Ovary (tissue), 9 donors: ENCODE data around the gene GGCX. TPM values are rescaled to one million over a fixed set of nuclear protein-coding genes. Genes with fewer than 3 reads are reported as not detected.

Source experiments
- DNase-seq, 5 donors: peaks; one replicate each; pipeline ENCODE4 v3.0.0-alpha.2; 2019 to 2020
- H3K27ac ChIP-seq, 2 donors: fragments of 200-600 bp; one replicate each; pipeline versions ENCODE4 v1.5.1 to v1.8.0; 2019 to 2022
- H3K27me3 ChIP-seq: fragments of 200-600 bp; one replicate; pipeline ENCODE4 v1.8.0; 2022
- H3K36me3 ChIP-seq: fragments of 200-600 bp; sonication (generic); one replicate; pipeline ENCODE4 v1.5.1; 2019
- H3K4me1 ChIP-seq: one replicate; pipeline ENCODE4 v1.8.1; 2013; ENCODE audit warnings: mild to moderate bottlenecking, moderate library complexity; ENCODE audit not compliant: insufficient read depth
- H3K4me3 ChIP-seq: fragments of 200-600 bp; sonication (generic); one replicate; pipeline ENCODE4 v1.5.1; 2017
- H3K9me3 ChIP-seq, 2 donors: fragments of 200-600 bp in 1 of 2; sonication (generic) in 1 of 2; one replicate each; pipeline versions ENCODE4 v1.5.1 to v1.8.1; 2013 to 2019; ENCODE audit warnings: mild to moderate bottlenecking in 1 of 2, moderate library complexity in 1 of 2
- EP300 ChIP-seq: sonication (generic); formaldehyde crosslinking; IDR thresholded peaks from one replicate; pipeline ENCODE4 v1.6.1; 2017; ENCODE audit warnings: antibody characterized with exemption
- POLR2A ChIP-seq: fragments of 450-650 bp; IDR thresholded peaks from one replicate; pipeline ENCODE4 v1.6.1; 2017; ENCODE audit warnings: antibody characterized with exemption, mild to moderate bottlenecking, moderate library complexity
- WGBS, 3 donors: extraction: QIAGEN DNeasy Blood & Tissue Kit in 1 of 3; methylation state at CpG; one replicate each; pipeline versions ENCODE4 v1.1.5 to v1.1.7; 2013 to 2017; 5-methylcytosine and 5-hydroxymethylcytosine counted together
- intact Hi-C, 4 donors: fragments of 100-400 bp; cut with DNase I; formaldehyde crosslinking; loops; one replicate each; pipeline versions ENCODE4 v1.11.0 to v1.15.1; 2022 to 2023
- polyA plus RNA-seq, 2 donors: library from polyadenylated mRNA; stranded (reverse); fragments of 200-250 nt in 1 of 2; fragments of 350-450 nt in 1 of 2; fragmentation: Illumina TruSeq in 1 of 2; extraction: RNeasy Lipid Tissue Mini Kit (QIAGEN cat#74804) in 1 of 2; gene quantifications; one replicate each; pipeline ENCODE4 v1.2.3, GENCODE V29; 2013 to 2014
- total RNA-seq, 7 donors: library from RNA; depleted of rRNA in 2 of 7; stranded (reverse); fragments of >200 nt in 2 of 7; fragmentation: NEBNext Ultra II Directional in 3 of 7; extraction: Animal tissue kit (Norgen Biotek cat#: 25700) in 3 of 7; gene quantifications; one replicate each; pipeline versions ENCODE4 v1.1.0 to v1.2.4, GENCODE V29; 2016 to 2023
- TF ChIP-seq, protein P1 (sequence below), 3 donors: fragments of 450-650 bp in 2 of 3; fragments of 200-600 bp in 1 of 3; IDR thresholded peaks; one replicate each; pipeline versions ENCODE4 v1.5.1 to v1.8.0; 2016 to 2022; ENCODE audit warnings: antibody characterized with exemption in 3 of 3, mild to moderate bottlenecking in 1 of 3
- donor health status: DM: no; HTN: no; CAD: no; lungs with moderate emphysema.
- donor health status: DM: no; HTN: no; CAD: no.
- donor health status: Bipolar disorder and iron deficiency.
- donor health status: DM: yes; HTN: yes; CAD: no.
- donor health status: DM: no; HTN: no; CAD: no.
- donor health status: DM: yes; HTN: yes; CAD: no.

Gene GGCX
- total and polyA plus RNA-seq, 9 donors = 14.2 to 35.5 (median 33.3) TPM

DNA sequence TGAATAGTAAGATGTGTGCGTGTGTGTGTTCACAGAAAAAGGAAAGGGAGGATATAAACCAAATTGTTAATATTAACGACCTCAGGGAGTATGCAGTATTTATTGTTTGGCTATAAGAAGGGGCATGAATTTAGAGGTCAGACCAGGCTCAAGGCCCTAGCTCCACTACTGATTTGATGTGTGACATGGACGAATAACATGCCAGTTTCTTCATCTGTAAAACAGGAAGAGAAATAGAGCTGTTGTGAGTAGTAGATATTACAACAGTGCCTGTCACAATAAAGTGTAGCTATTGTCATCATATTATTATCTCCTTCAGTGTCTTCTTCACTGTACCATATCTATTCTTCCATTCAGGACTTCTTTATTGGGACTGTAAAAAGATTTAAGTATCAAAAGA is 26.4 kb downstream of the GGCX start:
- H3K4me3 ChIP-seq = no peak overlapping the region
- H3K27me3 ChIP-seq = no peaks in the 10 kb centered on the region
- TF ChIP-seq POLR2A (no peak), EP300 (no peak)
- TF ChIP-seq, protein P1, sequence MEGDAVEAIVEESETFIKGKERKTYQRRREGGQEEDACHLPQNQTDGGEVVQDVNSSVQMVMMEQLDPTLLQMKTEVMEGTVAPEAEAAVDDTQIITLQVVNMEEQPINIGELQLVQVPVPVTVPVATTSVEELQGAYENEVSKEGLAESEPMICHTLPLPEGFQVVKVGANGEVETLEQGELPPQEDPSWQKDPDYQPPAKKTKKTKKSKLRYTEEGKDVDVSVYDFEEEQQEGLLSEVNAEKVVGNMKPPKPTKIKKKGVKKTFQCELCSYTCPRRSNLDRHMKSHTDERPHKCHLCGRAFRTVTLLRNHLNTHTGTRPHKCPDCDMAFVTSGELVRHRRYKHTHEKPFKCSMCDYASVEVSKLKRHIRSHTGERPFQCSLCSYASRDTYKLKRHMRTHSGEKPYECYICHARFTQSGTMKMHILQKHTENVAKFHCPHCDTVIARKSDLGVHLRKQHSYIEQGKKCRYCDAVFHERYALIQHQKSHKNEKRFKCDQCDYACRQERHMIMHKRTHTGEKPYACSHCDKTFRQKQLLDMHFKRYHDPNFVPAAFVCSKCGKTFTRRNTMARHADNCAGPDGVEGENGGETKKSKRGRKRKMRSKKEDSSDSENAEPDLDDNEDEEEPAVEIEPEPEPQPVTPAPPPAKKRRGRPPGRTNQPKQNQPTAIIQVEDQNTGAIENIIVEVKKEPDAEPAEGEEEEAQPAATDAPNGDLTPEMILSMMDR (IDR thresholded peaks at IDR 0.05) = no peak
- no peak for DNase-seq
- no peak overlapping the region for H3K27ac ChIP-seq
- WGBS, 3 donors = 65 to 70% (median 69%) methylated on average over 3 of the region's 3 CpGs
- no peaks in the 10 kb centered on the region for H3K9me3 ChIP-seq
- peaks cover 4% of the 10 kb centered on the region for H3K4me1 ChIP-seq
- intact Hi-C loops = loop anchor here in 2 of 4 donors (5.0 kb wide), 1 partner anchor 98 kb away; no protein-coding TSS in a partner anchor
- H3K36me3 ChIP-seq = no peaks in the 10 kb centered on the region

DNA sequence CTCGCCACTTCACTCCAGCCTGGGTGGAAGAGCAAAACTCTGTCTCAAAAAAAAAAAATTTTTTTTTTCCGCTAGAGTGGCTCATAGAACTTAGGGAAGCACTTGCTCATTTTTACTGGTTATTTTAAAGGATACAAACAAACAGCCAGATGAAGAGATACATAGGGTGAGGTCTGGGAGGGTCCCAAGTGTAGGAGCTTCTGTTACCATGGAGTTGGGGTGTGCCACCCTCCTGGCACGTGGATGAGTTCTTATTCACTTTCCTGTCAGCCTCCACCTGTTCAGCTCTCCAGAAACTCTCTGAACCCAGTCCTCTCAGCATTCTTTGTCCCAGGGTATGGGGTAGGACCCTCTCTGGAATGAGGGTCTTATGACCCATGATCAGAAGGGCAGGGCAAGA is 27.2 kb downstream of the GGCX start:
- no peak for DNase-seq
- H3K36me3 ChIP-seq = no peaks in the 10 kb centered on the region
- no peak overlapping the region for H3K4me3 ChIP-seq
- no peak overlapping the region for H3K27ac ChIP-seq
- no peaks in the 10 kb centered on the region for H3K9me3 ChIP-seq
- 83 to 87% (median 83%) methylated on average over 3 of the region's 3 CpGs for WGBS, 3 donors
- TF ChIP-seq, protein P1 (IDR thresholded peaks at IDR 0.05) = no peak
- TF ChIP-seq EP300 = no peak
- TF ChIP-seq POLR2A = no peak
- no peaks in the 10 kb centered on the region for H3K27me3 ChIP-seq
- intact Hi-C loops = no loop called here
- H3K4me1 ChIP-seq = peaks cover 4% of the 10 kb centered on the region

DNA sequence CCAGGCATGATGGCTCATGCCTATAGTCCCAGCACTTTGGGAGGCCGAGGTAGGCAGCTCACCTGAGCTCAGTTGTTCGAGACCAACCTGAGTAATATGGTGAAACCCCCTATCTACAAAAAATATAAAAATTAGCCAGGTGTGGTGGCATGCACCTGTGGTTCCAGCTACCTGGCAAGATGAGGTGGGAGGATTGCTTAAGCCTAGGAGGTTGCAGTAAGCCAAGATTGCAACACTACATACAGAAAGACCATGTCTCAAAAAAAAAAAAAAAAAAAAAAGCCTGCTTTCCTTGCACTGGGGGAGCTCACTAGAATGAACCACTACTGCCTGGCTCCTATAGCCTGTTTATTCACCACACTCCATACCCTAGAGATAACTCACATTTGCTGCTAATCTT is 29.7 kb downstream of the GGCX start:
- intact Hi-C loops = no loop called here
- no peak overlapping the region for H3K27ac ChIP-seq
- H3K4me1 ChIP-seq = no peaks in the 10 kb centered on the region
- no peak for TF ChIP-seq EP300
- TF ChIP-seq POLR2A = no peak
- TF ChIP-seq, protein P1 (IDR thresholded peaks at IDR 0.05) = no peak
- no peaks in the 10 kb centered on the region for H3K9me3 ChIP-seq
- no peaks in the 10 kb centered on the region for H3K36me3 ChIP-seq
- H3K27me3 ChIP-seq = no peaks in the 10 kb centered on the region
- 50 to 99% (median 75%) methylated on average over 2 of the region's 2 CpGs for WGBS, 3 donors
- H3K4me3 ChIP-seq = no peak overlapping the region
- DNase-seq = no peak

DNA sequence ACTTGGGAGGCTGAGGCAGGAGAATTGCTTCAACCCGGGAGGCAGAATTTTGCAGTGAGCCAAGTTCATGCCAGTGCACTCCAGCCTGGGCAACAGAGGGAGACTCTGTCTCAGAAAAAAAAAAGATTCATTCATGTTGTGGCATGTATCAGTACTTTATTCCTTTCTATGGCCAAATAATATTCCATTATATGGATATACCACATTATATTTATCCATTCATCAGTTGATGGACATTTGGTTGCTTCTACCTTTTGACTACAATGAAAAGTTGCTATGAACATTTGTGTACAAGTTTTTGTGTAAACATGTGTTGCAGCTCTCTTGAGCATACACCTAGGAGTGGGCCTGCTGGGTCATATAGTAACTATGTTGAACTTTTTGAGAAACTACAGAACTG is 31.5 kb downstream of the GGCX start:
- Histone ChIP-seq H3K9me3 (no peaks in the 10 kb centered on the region), H3K4me1 (no peaks in the 10 kb centered on the region), H3K36me3 (no peaks in the 10 kb centered on the region), H3K4me3 (no peak overlapping the region), H3K27ac (no peak overlapping the region), H3K27me3 (no peaks in the 10 kb centered on the region)
- TF ChIP-seq EP300 (no peak), POLR2A (no peak)
- TF ChIP-seq, protein P1 (IDR thresholded peaks at IDR 0.05) = no peak
- intact Hi-C loops = loop anchor here in 1 of 4 donors (10.0 kb wide), 1 partner anchor 55 kb away; no protein-coding TSS in a partner anchor
- no peak for DNase-seq
- 89 to 100% (median 97%) methylated on average over 1 of the region's 1 CpG for WGBS, 3 donors
